ENCODE results near the gene GNAO1.

DNA sequence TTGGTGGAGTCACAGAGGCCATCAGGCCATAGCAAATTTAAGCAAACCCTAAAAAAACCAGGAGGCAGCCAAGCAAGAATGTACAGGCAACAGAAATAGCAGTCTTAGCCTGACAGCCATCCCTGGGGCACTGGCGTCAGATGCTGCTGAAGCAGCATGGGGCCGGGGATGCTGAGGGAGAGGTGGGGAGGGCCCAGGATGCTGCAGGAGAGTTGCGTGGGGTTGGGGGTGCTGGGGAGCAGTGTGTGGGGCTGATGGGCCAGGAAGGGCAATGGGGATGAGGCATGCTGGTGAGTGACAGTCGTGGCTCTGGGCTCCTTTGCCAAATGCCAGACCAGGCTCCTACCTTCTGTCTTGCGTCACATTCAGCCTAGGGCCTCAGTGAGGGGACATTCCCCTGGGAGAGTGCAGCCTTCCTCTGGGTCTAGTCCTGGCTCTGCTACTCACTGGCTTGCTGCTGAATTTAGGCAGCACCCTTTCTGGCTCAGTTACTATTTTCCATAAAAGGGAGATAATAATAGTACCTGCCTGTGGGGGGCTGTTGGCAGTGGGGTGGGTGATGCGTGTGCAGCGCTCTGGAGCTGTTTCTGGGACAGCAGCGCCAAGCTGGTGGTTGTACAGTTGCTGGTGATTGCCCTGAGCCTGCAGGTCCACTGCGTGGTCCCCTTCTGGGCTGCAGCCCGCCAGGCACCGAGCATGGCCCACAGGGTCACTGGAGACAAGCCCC lies 146.0 kb downstream of the GNAO1 start:
- TF ChIP-seq, protein P1, sequence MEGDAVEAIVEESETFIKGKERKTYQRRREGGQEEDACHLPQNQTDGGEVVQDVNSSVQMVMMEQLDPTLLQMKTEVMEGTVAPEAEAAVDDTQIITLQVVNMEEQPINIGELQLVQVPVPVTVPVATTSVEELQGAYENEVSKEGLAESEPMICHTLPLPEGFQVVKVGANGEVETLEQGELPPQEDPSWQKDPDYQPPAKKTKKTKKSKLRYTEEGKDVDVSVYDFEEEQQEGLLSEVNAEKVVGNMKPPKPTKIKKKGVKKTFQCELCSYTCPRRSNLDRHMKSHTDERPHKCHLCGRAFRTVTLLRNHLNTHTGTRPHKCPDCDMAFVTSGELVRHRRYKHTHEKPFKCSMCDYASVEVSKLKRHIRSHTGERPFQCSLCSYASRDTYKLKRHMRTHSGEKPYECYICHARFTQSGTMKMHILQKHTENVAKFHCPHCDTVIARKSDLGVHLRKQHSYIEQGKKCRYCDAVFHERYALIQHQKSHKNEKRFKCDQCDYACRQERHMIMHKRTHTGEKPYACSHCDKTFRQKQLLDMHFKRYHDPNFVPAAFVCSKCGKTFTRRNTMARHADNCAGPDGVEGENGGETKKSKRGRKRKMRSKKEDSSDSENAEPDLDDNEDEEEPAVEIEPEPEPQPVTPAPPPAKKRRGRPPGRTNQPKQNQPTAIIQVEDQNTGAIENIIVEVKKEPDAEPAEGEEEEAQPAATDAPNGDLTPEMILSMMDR (IDR thresholded peaks at IDR 0.05; ENCODE audit: insufficient read depth, low read length), result no peak
- TF ChIP-seq SPI1 (IDR thresholded peaks at IDR 0.05; ENCODE audit: borderline replicate concordance, low read depth) (no peak), POLR2AphosphoS5 (IDR thresholded peaks at IDR 0.05; ENCODE audit: low read depth) (no peak)
